Measurements from ENCODE around the gene MYOF.

The MYOF gene

DNA sequence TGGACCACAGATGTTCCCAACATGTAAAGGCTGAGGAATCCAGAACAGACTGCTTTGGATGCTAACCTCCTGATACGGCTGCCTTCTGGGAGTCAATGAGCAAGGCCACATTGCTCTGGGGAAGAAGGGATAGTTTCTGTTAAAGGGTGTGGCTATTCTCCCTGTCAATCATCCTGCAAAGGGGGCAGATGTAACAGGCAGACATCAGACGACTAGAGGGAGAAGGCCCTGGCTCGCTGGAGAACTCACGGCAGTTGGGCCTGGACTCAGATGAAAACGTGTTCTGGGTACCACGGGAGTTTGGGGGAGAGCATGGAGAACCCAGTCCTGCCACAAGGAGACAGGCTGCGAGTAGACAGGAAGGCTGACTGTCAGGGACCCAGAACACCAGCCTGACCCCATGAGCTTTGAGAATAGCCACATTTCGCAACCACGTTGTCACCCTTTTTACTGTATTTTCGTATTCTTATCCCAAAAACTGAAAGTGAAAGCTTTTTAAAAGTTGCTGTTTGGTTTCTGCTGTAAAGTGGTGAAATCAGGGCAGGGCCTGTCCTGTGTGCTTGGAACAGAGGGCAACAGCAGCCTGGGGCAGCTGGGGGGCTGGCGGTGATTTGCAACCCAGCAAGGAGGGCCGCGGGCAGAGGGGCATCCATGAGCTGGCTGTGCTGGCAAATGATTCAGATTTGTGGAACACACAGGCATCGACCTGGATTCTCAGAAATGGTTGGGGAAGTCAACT is 95.3 kb downstream of the MYOF start:
- H3K27ac ChIP-seq (ENCODE audit: low read depth, low read length): peak overlapping the region; percentile 59

DNA sequence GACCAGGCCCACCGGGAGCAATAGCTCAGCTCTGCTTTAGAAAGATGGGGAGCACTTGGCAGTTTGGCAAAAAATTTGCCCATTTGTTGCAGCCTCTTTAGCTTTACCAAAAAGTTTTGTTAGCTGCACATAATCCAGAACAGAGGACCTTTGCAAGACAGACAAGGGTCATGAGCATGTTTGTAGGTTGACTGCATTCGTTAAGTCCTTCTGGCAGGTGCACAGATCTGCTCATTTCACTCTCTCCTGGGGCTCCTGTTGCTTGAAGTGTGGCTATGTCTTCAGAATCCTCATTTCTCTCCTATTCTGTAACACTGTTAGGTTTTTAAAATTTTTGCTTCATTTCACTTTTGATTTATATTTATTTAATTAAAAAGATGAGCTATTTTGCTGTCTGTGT is 96.8 kb downstream of the MYOF start:
- H3K27me3 ChIP-seq (ENCODE audit: control insufficient read depth, insufficient read depth, low read length): no peaks in the 10 kb centered on the region
- peaks cover 27% of the 10 kb centered on the region for H3K36me3 ChIP-seq (ENCODE audit: control insufficient read depth, insufficient read depth, low read length)
- H3K9ac ChIP-seq (ENCODE audit: low read length): no peak overlapping the region
- H3K4me3 ChIP-seq (ENCODE audit: low read length): no peak overlapping the region
- H3K27ac ChIP-seq (ENCODE audit: low read depth, low read length): no peak overlapping the region
- H3K4me1 ChIP-seq (ENCODE audit: control insufficient read depth, insufficient read depth, low read length): peaks cover 7% of the 10 kb centered on the region

More for the DNA sequence above, 95.3 kb downstream of the MYOF start:
- Histone ChIP-seq H3K27me3 (ENCODE audit: control insufficient read depth, insufficient read depth, low read length) (no peaks in the 10 kb centered on the region), H3K36me3 (ENCODE audit: control insufficient read depth, insufficient read depth, low read length) (peaks cover 15% of the 10 kb centered on the region), H3K4me1 (ENCODE audit: control insufficient read depth, insufficient read depth, low read length) (peaks cover 7% of the 10 kb centered on the region), H3K9ac (ENCODE audit: low read length) (no peak overlapping the region), H3K4me3 (ENCODE audit: low read length) (no peak overlapping the region)

DNA sequence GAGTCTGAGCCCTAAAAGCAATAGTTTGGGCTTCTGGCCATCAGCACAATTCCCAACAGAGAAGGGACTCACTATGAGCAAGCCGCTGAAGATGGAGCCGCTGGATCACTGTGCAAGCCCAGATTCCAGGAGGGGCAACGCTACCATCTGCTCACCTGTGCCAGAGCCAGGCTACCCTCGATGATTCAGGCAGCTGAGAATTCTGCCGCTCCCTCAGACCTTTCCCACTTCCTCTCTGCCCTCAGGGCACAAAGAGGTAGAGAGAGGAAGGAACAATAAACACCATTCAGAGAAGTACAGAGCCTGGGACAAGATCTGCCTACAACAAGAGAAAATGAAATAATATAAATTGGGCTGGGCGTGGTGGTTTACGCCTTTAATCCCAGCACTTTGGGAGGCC is 98.1 kb downstream of the MYOF start:
- H3K4me3 ChIP-seq (ENCODE audit: low read length): no peak overlapping the region
- H3K27ac ChIP-seq (ENCODE audit: low read depth, low read length): peak overlapping the region; percentile 51
- H3K9ac ChIP-seq (ENCODE audit: low read length): no peak overlapping the region
- peaks cover 31% of the 10 kb centered on the region for H3K36me3 ChIP-seq (ENCODE audit: control insufficient read depth, insufficient read depth, low read length)
- H3K4me1 ChIP-seq (ENCODE audit: control insufficient read depth, insufficient read depth, low read length): peaks cover 7% of the 10 kb centered on the region
- no peaks in the 10 kb centered on the region for H3K27me3 ChIP-seq (ENCODE audit: control insufficient read depth, insufficient read depth, low read length)

DNA sequence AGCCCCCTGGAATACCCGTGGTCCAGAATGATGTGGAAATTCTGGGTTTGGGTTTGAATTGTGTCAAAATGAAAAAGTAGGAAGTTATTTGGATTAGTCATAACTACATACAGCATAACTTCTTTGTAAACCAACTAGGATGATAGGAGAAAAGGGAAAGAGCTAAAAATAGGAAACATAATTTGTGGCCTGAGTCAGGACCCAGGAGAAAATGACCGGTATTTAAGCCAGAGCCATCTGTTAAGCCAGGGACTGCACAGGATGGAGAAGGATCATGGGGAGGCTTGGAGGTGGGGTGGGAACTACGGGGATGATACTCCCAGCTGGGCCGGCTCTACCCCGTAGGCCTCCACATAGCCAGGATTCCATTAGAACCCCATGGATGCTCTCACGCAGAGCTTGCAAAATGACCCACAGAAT is 98.6 kb downstream of the MYOF start:
- Histone ChIP-seq H3K36me3 (ENCODE audit: control insufficient read depth, insufficient read depth, low read length) (peaks cover 31% of the 10 kb centered on the region), H3K9ac (ENCODE audit: low read length) (no peak overlapping the region), H3K4me3 (ENCODE audit: low read length) (no peak overlapping the region), H3K4me1 (ENCODE audit: control insufficient read depth, insufficient read depth, low read length) (peaks cover 7% of the 10 kb centered on the region), H3K27me3 (ENCODE audit: control insufficient read depth, insufficient read depth, low read length) (no peaks in the 10 kb centered on the region), H3K27ac (ENCODE audit: low read depth, low read length) (peak overlapping the region; percentile 74)

DNA sequence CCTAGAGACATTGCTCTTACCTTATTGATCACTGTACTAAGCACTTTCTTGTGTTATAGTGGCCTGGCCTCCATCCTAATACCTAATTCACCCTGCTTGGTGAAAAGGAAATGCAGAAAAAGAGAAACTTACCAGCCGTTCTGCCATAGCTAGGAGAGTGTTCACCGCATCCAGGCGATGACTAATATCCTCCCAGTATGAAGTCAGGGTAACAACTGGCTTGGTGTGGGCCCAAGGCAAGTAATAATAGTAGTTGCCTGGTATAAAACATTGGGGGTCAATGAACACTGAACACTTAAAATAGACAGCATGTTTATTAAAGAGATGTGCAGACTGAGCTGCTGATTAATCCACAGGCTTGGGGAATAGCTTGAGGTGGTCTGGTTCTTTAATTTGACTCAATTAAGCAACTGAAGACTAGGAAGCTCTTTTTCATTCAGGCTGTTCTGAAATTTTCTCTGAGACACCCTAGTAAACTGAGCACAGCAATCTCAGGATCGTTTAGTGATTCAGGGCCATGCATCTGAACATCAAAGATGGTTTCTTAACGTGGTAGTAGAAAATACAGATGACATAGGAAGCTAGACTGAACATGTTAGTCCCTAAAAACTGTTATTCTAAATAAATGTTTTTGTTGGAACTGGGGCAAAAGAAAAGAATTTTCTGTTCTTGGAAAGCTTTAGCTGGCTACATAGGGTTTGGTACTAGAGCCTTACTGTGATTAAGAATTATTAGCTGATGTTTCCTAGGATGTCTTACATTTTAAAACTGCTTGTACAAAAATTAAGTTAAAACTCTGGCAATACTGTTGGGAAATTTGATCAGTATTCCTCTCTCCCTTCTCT is 102.2 kb downstream of the MYOF start:
- Histone ChIP-seq H3K4me1 (ENCODE audit: control insufficient read depth, insufficient read depth, low read length) (peaks cover 24% of the 10 kb centered on the region), H3K9ac (ENCODE audit: low read length) (no peak overlapping the region), H3K4me3 (ENCODE audit: low read length) (no peak overlapping the region), H3K36me3 (ENCODE audit: control insufficient read depth, insufficient read depth, low read length) (peaks cover 16% of the 10 kb centered on the region), H3K27me3 (ENCODE audit: control insufficient read depth, insufficient read depth, low read length) (no peaks in the 10 kb centered on the region), H3K27ac (ENCODE audit: low read depth, low read length) (peak overlapping the region; percentile 53)

DNA sequence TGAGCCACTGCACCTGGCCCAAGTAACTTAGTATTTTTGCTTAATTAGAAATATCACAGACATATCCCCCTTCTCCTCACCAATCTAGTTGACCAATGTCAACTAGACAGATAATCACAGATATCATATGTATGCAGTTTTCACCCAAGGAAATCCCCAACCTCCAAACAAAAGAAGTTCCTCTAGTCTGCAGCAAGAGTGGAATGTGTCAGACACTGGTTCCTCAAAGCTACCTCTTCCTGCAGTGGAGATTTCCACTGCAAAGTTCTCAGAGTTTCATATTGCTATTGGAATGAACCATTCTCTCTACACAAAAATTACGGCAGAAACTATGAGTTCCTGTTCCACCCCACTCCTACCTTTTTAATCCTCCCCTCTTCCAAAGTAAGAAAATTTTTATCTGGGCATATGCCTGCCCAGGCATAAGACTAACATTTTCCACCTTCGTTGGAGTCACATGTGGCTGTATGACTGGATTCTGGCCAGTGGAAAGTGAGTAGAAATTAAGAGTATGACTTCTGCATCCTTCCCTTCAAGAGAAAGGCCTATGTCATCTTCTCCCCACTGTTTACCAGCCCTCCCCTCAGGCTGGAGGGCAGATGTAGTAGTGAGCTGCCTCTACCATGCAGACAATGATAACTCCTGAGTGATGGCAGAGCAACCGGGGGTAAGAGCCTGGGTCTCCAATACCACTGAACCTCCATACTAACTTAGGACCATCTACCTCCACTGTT is 103.0 kb downstream of the MYOF start:
- Histone ChIP-seq H3K4me1 (ENCODE audit: control insufficient read depth, insufficient read depth, low read length) (peaks cover 24% of the 10 kb centered on the region), H3K27ac (ENCODE audit: low read depth, low read length) (peak overlapping the region; percentile 53), H3K4me3 (ENCODE audit: low read length) (no peak overlapping the region), H3K27me3 (ENCODE audit: control insufficient read depth, insufficient read depth, low read length) (no peaks in the 10 kb centered on the region), H3K36me3 (ENCODE audit: control insufficient read depth, insufficient read depth, low read length) (peaks cover 19% of the 10 kb centered on the region), H3K9ac (ENCODE audit: low read length) (no peak overlapping the region)

DNA sequence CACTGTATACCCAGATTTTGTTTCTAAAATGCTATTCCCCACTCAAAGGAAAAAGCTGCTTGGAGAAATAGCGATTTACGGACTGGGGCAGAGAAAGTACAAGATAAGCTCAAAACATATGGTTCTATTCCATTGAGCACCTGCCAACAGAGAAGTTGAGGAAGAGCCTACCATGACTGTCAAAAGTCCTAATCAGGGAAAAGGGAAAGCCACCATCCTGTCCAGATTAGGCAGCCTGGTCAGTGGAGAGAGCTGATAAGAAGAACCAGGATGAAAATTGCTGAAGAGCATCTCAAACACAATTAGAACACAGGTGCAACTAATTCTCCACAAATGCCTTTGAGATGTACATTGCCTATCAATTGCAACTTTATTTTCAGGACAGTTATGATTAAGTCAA is 104.1 kb downstream of the MYOF start:
- Histone ChIP-seq H3K27me3 (ENCODE audit: control insufficient read depth, insufficient read depth, low read length) (no peaks in the 10 kb centered on the region), H3K9ac (ENCODE audit: low read length) (no peak overlapping the region), H3K4me3 (ENCODE audit: low read length) (no peak overlapping the region), H3K27ac (ENCODE audit: low read depth, low read length) (peak overlapping the region; percentile 81), H3K36me3 (ENCODE audit: control insufficient read depth, insufficient read depth, low read length) (peaks cover 20% of the 10 kb centered on the region), H3K4me1 (ENCODE audit: control insufficient read depth, insufficient read depth, low read length) (peaks cover 17% of the 10 kb centered on the region)

DNA sequence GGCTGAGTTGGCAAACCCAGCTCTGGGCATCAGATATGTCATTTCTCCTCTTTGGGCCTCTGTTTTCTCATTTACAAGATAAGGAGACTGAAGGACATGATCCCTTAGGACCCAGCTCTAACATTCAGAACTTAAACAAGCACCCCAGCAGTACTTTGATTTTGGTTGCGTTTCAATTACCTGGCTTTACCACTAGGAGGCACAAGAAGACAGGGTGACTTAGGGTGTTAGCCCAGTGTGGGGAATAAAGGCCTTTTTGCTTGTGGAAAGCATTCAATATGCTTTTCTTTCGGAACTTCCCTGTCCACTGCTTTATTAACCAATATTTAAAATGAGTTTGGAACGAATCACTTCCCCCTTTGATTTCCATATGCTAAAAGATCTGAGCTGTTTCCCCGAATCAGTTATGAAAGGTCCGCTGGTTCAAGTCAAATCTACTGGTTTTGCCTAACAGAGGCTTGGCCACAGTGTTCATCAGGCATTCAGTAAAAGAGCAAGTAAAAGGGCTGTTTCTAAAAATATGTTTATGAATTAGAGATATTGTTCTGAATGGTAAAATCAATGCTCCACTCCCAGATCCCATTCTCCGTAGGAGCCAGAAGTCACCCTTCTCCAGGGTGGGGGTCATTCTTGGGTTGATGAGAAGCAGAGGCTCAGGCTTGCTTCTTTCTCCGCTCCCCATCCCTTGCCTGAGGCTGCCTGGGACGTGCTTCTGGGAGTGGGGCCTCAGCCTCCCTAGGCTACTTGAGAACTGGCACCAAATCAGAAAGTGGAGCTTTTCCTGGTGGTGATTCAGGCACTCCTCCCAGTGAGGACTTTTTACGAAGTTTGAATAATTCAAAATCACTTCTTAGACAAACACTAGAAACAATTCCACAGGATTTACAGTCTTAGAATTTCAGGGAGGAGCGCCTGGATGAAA is 105.5 kb downstream of the MYOF start:
- peaks cover 23% of the 10 kb centered on the region for H3K36me3 ChIP-seq (ENCODE audit: control insufficient read depth, insufficient read depth, low read length)
- peak overlapping the region; percentile 81 for H3K27ac ChIP-seq (ENCODE audit: low read depth, low read length)
- no peak overlapping the region for H3K9ac ChIP-seq (ENCODE audit: low read length)
- no peaks in the 10 kb centered on the region for H3K27me3 ChIP-seq (ENCODE audit: control insufficient read depth, insufficient read depth, low read length)
- H3K4me1 ChIP-seq (ENCODE audit: control insufficient read depth, insufficient read depth, low read length): peaks cover 17% of the 10 kb centered on the region
- H3K4me3 ChIP-seq (ENCODE audit: low read length): peak overlapping the region; percentile 11

DNA sequence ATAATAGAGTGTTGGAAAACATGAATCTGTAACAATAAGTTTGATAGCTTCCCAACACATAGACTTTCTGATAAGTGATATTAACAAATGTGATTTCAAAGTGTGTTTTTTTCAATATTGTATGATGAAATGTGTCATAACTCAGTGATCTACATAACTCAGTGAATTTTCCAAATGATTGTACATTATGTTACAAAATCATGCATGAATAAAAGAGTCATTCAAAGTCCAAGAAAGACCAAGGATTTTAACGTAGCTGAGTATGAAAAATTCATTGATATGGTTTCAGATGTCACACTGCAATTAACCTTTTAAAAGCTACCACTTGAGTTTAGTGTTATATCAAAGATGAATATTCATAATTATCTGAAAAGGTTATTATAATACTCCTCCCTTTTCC is 111.2 kb downstream of the MYOF start:
- no peak overlapping the region for H3K4me3 ChIP-seq (ENCODE audit: low read length)
- no peak overlapping the region for H3K9ac ChIP-seq (ENCODE audit: low read length)
- H3K27me3 ChIP-seq (ENCODE audit: control insufficient read depth, insufficient read depth, low read length): no peaks in the 10 kb centered on the region
- no peak overlapping the region for H3K27ac ChIP-seq (ENCODE audit: low read depth, low read length)
- H3K4me1 ChIP-seq (ENCODE audit: control insufficient read depth, insufficient read depth, low read length): no peaks in the 10 kb centered on the region
- peaks cover 10% of the 10 kb centered on the region for H3K36me3 ChIP-seq (ENCODE audit: control insufficient read depth, insufficient read depth, low read length)

DNA sequence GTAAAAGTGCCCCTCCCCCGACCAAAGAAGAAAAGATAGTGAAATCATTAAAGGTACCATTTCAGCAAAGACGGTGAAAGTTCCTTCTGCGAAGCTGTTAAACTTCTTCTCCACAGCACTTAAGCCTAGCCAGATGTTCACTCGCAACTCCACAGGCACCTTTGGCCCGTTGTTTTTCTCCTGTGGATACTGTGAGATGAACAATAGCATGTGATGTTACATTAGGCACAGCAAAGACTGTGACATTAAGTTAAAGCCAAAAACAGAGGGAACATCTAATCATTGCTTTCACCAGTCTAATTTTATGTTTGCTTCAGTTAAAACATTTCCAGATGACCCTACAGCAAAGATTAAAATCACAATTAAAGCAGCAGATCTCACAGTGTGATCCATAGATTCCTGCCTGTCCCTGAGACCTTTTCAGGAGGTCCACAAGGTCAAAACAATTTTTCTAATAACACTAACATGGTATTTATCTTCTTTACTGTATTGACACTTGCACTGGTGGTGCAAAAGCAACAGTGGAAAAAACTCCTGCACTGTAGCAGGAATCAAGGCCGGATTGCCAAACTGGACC is 112.5 kb downstream of the MYOF start:
- H3K9ac ChIP-seq (ENCODE audit: low read length): no peak overlapping the region
- H3K27me3 ChIP-seq (ENCODE audit: control insufficient read depth, insufficient read depth, low read length): no peaks in the 10 kb centered on the region
- H3K36me3 ChIP-seq (ENCODE audit: control insufficient read depth, insufficient read depth, low read length): peaks cover 9% of the 10 kb centered on the region
- H3K27ac ChIP-seq (ENCODE audit: low read depth, low read length): no peak overlapping the region
- no peak overlapping the region for H3K4me3 ChIP-seq (ENCODE audit: low read length)
- H3K4me1 ChIP-seq (ENCODE audit: control insufficient read depth, insufficient read depth, low read length): no peaks in the 10 kb centered on the region

DNA sequence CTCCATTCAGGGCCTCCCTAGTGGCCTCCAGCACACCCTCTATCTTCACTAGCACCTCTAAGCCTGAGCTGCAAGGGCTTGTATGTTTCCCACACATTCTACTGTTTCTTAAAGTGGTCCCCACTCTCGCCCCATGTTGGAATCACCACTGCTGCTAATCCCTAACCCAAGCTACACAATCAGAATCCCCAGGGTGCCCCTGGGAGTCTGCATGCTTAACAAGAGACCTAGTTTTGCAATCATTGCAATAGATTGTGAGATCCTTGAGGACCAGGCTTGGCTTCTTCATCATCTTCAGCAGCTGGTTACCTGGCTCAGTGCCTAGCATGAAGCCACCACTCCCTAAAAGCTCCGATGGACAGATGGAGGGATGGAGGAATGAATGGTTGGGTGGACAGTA is 113.9 kb downstream of the MYOF start:
- H3K27ac ChIP-seq (ENCODE audit: low read depth, low read length): no peak overlapping the region
- no peaks in the 10 kb centered on the region for H3K4me1 ChIP-seq (ENCODE audit: control insufficient read depth, insufficient read depth, low read length)
- H3K9ac ChIP-seq (ENCODE audit: low read length): no peak overlapping the region
- peaks cover 7% of the 10 kb centered on the region for H3K36me3 ChIP-seq (ENCODE audit: control insufficient read depth, insufficient read depth, low read length)
- no peaks in the 10 kb centered on the region for H3K27me3 ChIP-seq (ENCODE audit: control insufficient read depth, insufficient read depth, low read length)
- H3K4me3 ChIP-seq (ENCODE audit: low read length): no peak overlapping the region

Measured in rectal smooth muscle tissue (tissue), 1 donor.